HepG2 (cell line): Measurements from ENCODE around the gene DQX1. TPM values are rescaled to one million over a fixed set of nuclear protein-coding genes. Genes with fewer than 3 reads are reported as not detected.

Source experiments
- HBP1 ChIP-seq: IDR thresholded peaks from 2 replicates; pipeline ENCODE4 v1.6.1; 2016; ENCODE audit warnings: low read depth, control low read depth
- HMG20A ChIP-seq: IDR thresholded peaks from 2 replicates; pipeline ENCODE4 v1.6.1; 2016; ENCODE audit warnings: borderline replicate concordance
- HNF1A ChIP-seq, 2 experiments: sonication (generic) in 1 of 2; formaldehyde crosslinking in 1 of 2; IDR thresholded peaks; 2 replicates each; pipeline versions ENCODE4 v1.4.0 to v1.6.1; 2016 to 2020; ENCODE audit warnings: borderline replicate concordance in 1 of 2, low read depth in 1 of 2, mild to moderate bottlenecking in 1 of 2, missing genetic modification reagents in 1 of 2
- IRX3 ChIP-seq: sonication (generic); formaldehyde crosslinking; IDR thresholded peaks from 2 replicates; pipeline ENCODE4 v1.8.1; 2023; ENCODE audit warnings: mild to moderate bottlenecking, low read depth, missing genetic modification reagents, borderline replicate concordance
- MAF1 ChIP-seq: sonication (generic); formaldehyde crosslinking; IDR thresholded peaks from 2 replicates; pipeline ENCODE4 v1.5.0; 2020; ENCODE audit warnings: missing genetic modification reagents, borderline replicate concordance
- NFIC ChIP-seq: IDR thresholded peaks from 2 replicates; pipeline ENCODE4 v1.6.1; 2012; ENCODE audit warnings: mild to moderate bottlenecking, low read length, inconsistent platforms
- ONECUT2 ChIP-seq: sonication (generic); formaldehyde crosslinking; IDR thresholded peaks from 2 replicates; pipeline ENCODE4 v1.4.0; 2020; ENCODE audit warnings: missing genetic modification reagents
- PAWR ChIP-seq: sonication (generic); formaldehyde crosslinking; IDR thresholded peaks from 2 replicates; pipeline ENCODE4 v1.4.0; 2020; ENCODE audit warnings: missing genetic modification reagents, mild to moderate bottlenecking, borderline replicate concordance
- PHB2 ChIP-seq: fragments of 450-650 bp; IDR thresholded peaks from 2 replicates; pipeline ENCODE4 v1.6.1; 2018; ENCODE audit not compliant: partially characterized antibody
- RCOR2 ChIP-seq: IDR thresholded peaks from 2 replicates; pipeline ENCODE4 v1.6.1; 2016; ENCODE audit warnings: missing biosample characterization, missing genetic modification reagents
- SKI ChIP-seq: fragments of 450-650 bp; IDR thresholded peaks from one replicate; pipeline ENCODE4 v1.6.1; 2018; ENCODE audit warnings: mild to moderate bottlenecking; ENCODE audit not compliant: partially characterized antibody
- ZBTB34 ChIP-seq: sonication (generic); formaldehyde crosslinking; IDR thresholded peaks from 2 replicates; pipeline ENCODE4 v1.8.0; 2022; ENCODE audit warnings: mild to moderate bottlenecking, missing genetic modification reagents
- ZKSCAN5 ChIP-seq: sonication (generic); formaldehyde crosslinking; IDR thresholded peaks from 2 replicates; pipeline ENCODE4 v1.5.1; 2020; ENCODE audit warnings: mild to moderate bottlenecking, missing genetic modification reagents
- ZNF281 ChIP-seq: sonication (generic); formaldehyde crosslinking; IDR thresholded peaks from 2 replicates; pipeline ENCODE4 v1.4.0; 2020; ENCODE audit warnings: missing genetic modification reagents, borderline replicate concordance
- ZNF614 ChIP-seq: IDR thresholded peaks from 2 replicates; pipeline ENCODE4 v1.6.1; 2018; ENCODE audit warnings: missing biosample characterization, missing genetic modification reagents, inconsistent platforms, borderline replicate concordance
- ZNF747 ChIP-seq: sonication (generic); formaldehyde crosslinking; IDR thresholded peaks from 2 replicates; pipeline ENCODE4 v1.8.1; 2023; ENCODE audit warnings: missing genetic modification reagents, mild to moderate bottlenecking, borderline replicate concordance
- ZNF766 ChIP-seq: sonication (generic); formaldehyde crosslinking; IDR thresholded peaks from 2 replicates; pipeline ENCODE4 v1.5.0; 2020; ENCODE audit warnings: missing genetic modification reagents, borderline replicate concordance
- polyA plus RNA-seq, 8 experiments: library from polyadenylated mRNA; depleted of rRNA in 3 of 8; stranded (reverse) in 7 of 8; unstranded in 1 of 8; fragments of >200 nt; fragmentation: Illumina TruSeq in 4 of 8; extraction: Trizol in 4 of 8; gene quantifications; 2 replicates each; pipeline versions ENCODE4 v1.2.1 to v1.2.3, GENCODE V29; 2011 to 2016; ENCODE audit warnings: low read depth in 4 of 8, missing spikeins in 1 of 8, mixed read lengths in 1 of 8; ENCODE audit not compliant: insufficient read depth in 1 of 8
- total RNA-seq, 5 experiments: library from RNA; depleted of rRNA; stranded (reverse); fragments of >200 nt; fragmentation: Illumina TruSeq; extraction: Trizol; gene quantifications; 2 replicates each; pipeline ENCODE4 v1.2.3, GENCODE V29; 2016; ENCODE audit warnings: low read depth in 1 of 5

DQX1 gene
- total and polyA plus RNA-seq, 2 of the 13 experiments (the other 11 are each of a cell fraction or from before 2014, with no cell fraction given): 27.6 to 89.8 TPM

GRCh38 chr2:74496997-74497776 is 28.8 kb downstream of the DQX1 start (continued):
- TF ChIP-seq HNF1A (IDR thresholded peaks at IDR 0.05; ENCODE audit: low read depth) (peak; percentile 65; the same call in 1 of the 2 replicates), HNF1A (CRISPR knock-in tag; IDR thresholded peaks at IDR 0.05; ENCODE audit: borderline replicate concordance) (peak; percentile 66), MAF1 (CRISPR knock-in tag) (no peak), ZBTB34 (CRISPR knock-in tag) (no peak), PAWR (CRISPR knock-in tag) (0 out of 2 replicates have a peak, but pooled peaks have one; percentile 64), PHB2 (no peak), HBP1 (CRISPR knock-in tag) (no peak), ZKSCAN5 (no peak), SKI (peak; percentile 74), RCOR2 (peak; percentile 51; the same call in 1 of the 2 replicates), ZNF747 (peak; percentile 41; the same call in 1 of the 2 replicates), IRX3 (CRISPR knock-in tag) (no peak), ONECUT2 (CRISPR knock-in tag) (no peak), ZNF614 (CRISPR knock-in tag) (peak; percentile 16; the same call in 1 of the 2 replicates), ZNF766 (CRISPR knock-in tag) (0 out of 2 replicates have a peak, but pooled peaks have one; percentile 37), HMG20A (no peak), ZNF281 (CRISPR knock-in tag) (no peak), NFIC (peak; percentile 95)
